ENCODE data around the gene IP6K3.

DNA sequence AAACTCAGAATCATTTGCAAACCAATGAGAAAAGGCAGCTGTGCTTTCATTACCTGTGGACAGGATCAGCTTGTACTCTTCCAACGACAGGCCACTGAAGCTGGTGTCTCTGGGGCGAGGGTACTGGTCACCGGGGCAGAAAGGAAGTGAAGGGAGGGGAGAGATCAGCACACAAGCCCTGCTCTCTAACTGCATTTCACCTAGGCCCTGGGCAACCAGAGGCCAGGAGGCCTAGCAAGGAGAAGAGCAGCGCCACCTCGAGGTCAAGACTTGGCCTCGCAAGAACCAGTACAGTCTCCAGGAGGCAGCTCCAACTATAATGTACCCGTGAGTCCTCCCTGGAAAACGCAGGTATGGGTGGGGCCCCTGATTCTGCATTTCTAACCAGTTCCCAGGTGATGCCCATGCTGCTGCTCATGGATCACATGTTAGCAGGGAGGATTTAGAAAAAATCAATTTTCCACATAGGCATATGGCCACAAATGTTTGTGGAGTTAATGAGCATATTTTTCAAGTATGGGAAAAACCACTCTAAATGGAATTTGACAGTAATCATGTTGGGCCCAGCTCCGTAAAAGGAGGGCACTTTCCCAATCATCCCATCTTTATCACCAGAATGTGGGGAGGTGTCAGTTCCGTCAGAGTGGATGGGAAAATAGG lies 46.2 kb downstream of the IP6K3 start:
- TF ChIP-seq CTCF (IDR thresholded peaks at IDR 0.05) = peak; percentile 76
- TF ChIP-seq, protein P1, sequence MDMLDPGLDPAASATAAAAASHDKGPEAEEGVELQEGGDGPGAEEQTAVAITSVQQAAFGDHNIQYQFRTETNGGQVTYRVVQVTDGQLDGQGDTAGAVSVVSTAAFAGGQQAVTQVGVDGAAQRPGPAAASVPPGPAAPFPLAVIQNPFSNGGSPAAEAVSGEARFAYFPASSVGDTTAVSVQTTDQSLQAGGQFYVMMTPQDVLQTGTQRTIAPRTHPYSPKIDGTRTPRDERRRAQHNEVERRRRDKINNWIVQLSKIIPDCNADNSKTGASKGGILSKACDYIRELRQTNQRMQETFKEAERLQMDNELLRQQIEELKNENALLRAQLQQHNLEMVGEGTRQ (IDR thresholded peaks at IDR 0.05; ENCODE audit: borderline replicate concordance, low read depth, low read length) = no peak
- TF ChIP-seq RAD21 (IDR thresholded peaks at IDR 0.05; ENCODE audit: low read length) = peak; percentile 78
- TF ChIP-seq JUND (IDR thresholded peaks at IDR 0.05) = no peak
- TF ChIP-seq NRF1 (IDR thresholded peaks at IDR 0.05; ENCODE audit: low read depth, low read length) = no peak
- TF ChIP-seq CHD2 (IDR thresholded peaks at IDR 0.05; ENCODE audit: low read length, partially characterized antibody) = no peak
- TF ChIP-seq GABPA (IDR thresholded peaks at IDR 0.05; ENCODE audit: low read depth) = no peak
- TF ChIP-seq, protein P2, sequence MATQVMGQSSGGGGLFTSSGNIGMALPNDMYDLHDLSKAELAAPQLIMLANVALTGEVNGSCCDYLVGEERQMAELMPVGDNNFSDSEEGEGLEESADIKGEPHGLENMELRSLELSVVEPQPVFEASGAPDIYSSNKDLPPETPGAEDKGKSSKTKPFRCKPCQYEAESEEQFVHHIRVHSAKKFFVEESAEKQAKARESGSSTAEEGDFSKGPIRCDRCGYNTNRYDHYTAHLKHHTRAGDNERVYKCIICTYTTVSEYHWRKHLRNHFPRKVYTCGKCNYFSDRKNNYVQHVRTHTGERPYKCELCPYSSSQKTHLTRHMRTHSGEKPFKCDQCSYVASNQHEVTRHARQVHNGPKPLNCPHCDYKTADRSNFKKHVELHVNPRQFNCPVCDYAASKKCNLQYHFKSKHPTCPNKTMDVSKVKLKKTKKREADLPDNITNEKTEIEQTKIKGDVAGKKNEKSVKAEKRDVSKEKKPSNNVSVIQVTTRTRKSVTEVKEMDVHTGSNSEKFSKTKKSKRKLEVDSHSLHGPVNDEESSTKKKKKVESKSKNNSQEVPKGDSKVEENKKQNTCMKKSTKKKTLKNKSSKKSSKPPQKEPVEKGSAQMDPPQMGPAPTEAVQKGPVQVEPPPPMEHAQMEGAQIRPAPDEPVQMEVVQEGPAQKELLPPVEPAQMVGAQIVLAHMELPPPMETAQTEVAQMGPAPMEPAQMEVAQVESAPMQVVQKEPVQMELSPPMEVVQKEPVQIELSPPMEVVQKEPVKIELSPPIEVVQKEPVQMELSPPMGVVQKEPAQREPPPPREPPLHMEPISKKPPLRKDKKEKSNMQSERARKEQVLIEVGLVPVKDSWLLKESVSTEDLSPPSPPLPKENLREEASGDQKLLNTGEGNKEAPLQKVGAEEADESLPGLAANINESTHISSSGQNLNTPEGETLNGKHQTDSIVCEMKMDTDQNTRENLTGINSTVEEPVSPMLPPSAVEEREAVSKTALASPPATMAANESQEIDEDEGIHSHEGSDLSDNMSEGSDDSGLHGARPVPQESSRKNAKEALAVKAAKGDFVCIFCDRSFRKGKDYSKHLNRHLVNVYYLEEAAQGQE (IDR thresholded peaks at IDR 0.05; ENCODE audit: low read depth, low read length) = no peak
- TF ChIP-seq TAF1 (IDR thresholded peaks at IDR 0.05; ENCODE audit: borderline replicate concordance, low read depth, low read length) = no peak
- TF ChIP-seq, protein P3, sequence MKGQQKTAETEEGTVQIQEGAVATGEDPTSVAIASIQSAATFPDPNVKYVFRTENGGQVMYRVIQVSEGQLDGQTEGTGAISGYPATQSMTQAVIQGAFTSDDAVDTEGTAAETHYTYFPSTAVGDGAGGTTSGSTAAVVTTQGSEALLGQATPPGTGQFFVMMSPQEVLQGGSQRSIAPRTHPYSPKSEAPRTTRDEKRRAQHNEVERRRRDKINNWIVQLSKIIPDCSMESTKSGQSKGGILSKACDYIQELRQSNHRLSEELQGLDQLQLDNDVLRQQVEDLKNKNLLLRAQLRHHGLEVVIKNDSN (IDR thresholded peaks at IDR 0.05; ENCODE audit: borderline replicate concordance, low read depth) = no peak
- no peak for TF ChIP-seq EP300 (IDR thresholded peaks at IDR 0.05; ENCODE audit: borderline replicate concordance in 1 of 2, low read depth in 1 of 2, low read length in 1 of 2)

Data from SK-N-SH (cell line).